Loucy (cell line): Measurements from ENCODE around the gene TBC1D30.

Experiments used
- H2AFZ ChIP-seq: fragments of 200-600 bp; sonication (generic); 2 replicates; pipeline ENCODE4 v1.6.0; 2016; ENCODE audit warnings: antibody characterized with exemption, mild to moderate bottlenecking, low read length, moderate library complexity
- H3F3A ChIP-seq: fragments of 200-600 bp; 2 replicates; pipeline ENCODE4 v1.6.0; 2016; ENCODE audit warnings: antibody characterized with exemption, low read depth, mild to moderate bottlenecking
- H3K27me3 ChIP-seq: fragments of 200-600 bp; sonication (generic); 2 replicates; pipeline ENCODE4 v1.6.1; 2014; ENCODE audit warnings: low read length, mild to moderate bottlenecking; ENCODE audit not compliant: insufficient read depth, poor library complexity, severe bottlenecking
- H3K36me3 ChIP-seq: fragments of 200-600 bp; sonication (generic); 2 replicates; pipeline ENCODE4 v1.6.1; 2016; ENCODE audit warnings: low read length; ENCODE audit not compliant: insufficient read depth
- H3K4me1 ChIP-seq: fragments of 200-600 bp; sonication (generic); 2 replicates; pipeline ENCODE4 v1.5.1; 2014; ENCODE audit warnings: low read length, mild to moderate bottlenecking; ENCODE audit not compliant: insufficient read depth, poor library complexity, severe bottlenecking
- H3K4me2 ChIP-seq: fragments of 200-600 bp; sonication (generic); 2 replicates; pipeline ENCODE4 v1.6.0; 2014; ENCODE audit warnings: antibody characterized with exemption, low read length, low read depth, mild to moderate bottlenecking; ENCODE audit not compliant: poor library complexity, severe bottlenecking
- H3K4me3 ChIP-seq: fragments of 200-600 bp; sonication (generic); 2 replicates; pipeline ENCODE4 v1.5.1; 2014; ENCODE audit warnings: low read length, mild to moderate bottlenecking, mixed read lengths; ENCODE audit not compliant: poor library complexity, severe bottlenecking
- H3K79me2 ChIP-seq: fragments of 200-600 bp; sonication (generic); 2 replicates; pipeline ENCODE4 v1.6.1; 2014; ENCODE audit warnings: low read length; ENCODE audit not compliant: insufficient read depth
- H3K9ac ChIP-seq: fragments of 200-600 bp; sonication (generic); 2 replicates; pipeline ENCODE4 v1.6.0; 2014; ENCODE audit warnings: mild to moderate bottlenecking, low read depth, low read length, moderate library complexity; ENCODE audit not compliant: poor library complexity, severe bottlenecking
- H3K9me2 ChIP-seq: fragments of 200-600 bp; sonication (generic); replicated peaks from 2 replicates; pipeline ENCODE4 v1.6.1; 2016; ENCODE audit warnings: low read depth, low read length, mixed read lengths
- H3K9me3 ChIP-seq: fragments of 200-600 bp; sonication (generic); 2 replicates; pipeline ENCODE4 v1.6.1; 2014; ENCODE audit warnings: mild to moderate bottlenecking, antibody characterized with exemption, low read length, low read depth; ENCODE audit not compliant: insufficient read depth
- H4K20me1 ChIP-seq: fragments of 200-600 bp; sonication (generic); 2 replicates; pipeline ENCODE4 v1.6.0; 2014; ENCODE audit warnings: antibody characterized with exemption, low read length, mild to moderate bottlenecking; ENCODE audit not compliant: insufficient read depth, poor library complexity, severe bottlenecking
- CTCF ChIP-seq: fragments of 200-600 bp; sonication (generic); conservative IDR thresholded peaks from 2 replicates; pipeline ENCODE4 v1.5.1; 2014; ENCODE audit warnings: mild to moderate bottlenecking, antibody characterized with exemption, low read length
- EZH2phosphoT487 ChIP-seq: fragments of 200-600 bp; IDR thresholded peaks from 2 replicates; pipeline ENCODE4 v1.6.1; 2018; ENCODE audit warnings: antibody characterized with exemption, mild to moderate bottlenecking, moderate library complexity, borderline replicate concordance

The TBC1D30 gene

GRCh38 chr12:64821116-64821630 lies 3.3 kb upstream of the TBC1D30 start:
- no peaks in the 10 kb centered on the region for H3K27me3 ChIP-seq
- no peak overlapping the region for H3K4me2 ChIP-seq
- no peaks in the 10 kb centered on the region for H3K9me2 ChIP-seq

GRCh38 chr12:64824130-64824499 lies 332 bp upstream of the TBC1D30 start:
- Histone ChIP-seq H3K9me2 (no peaks in the 10 kb centered on the region), H3K4me3 (no peak overlapping the region), H4K20me1 (no peaks in the 10 kb centered on the region), H2AFZ (no peak overlapping the region), H3K4me2 (no peak overlapping the region), H3K9me3 (no peaks in the 10 kb centered on the region), H3K4me1 (no peaks in the 10 kb centered on the region), H3K27me3 (no peaks in the 10 kb centered on the region), H3K9ac (no peak overlapping the region), H3K36me3 (no peaks in the 10 kb centered on the region), H3K79me2 (no peaks in the 10 kb centered on the region), H3F3A (no peaks in the 10 kb centered on the region)
- TF ChIP-seq CTCF: no peak
- TF ChIP-seq EZH2phosphoT487: no peak

More at GRCh38 chr12:64821116-64821630, 3.3 kb upstream of the TBC1D30 start:
- H3K4me3 ChIP-seq: no peak overlapping the region
- TF ChIP-seq CTCF (no peak), EZH2phosphoT487 (no peak)
- H3K9ac ChIP-seq: no peak overlapping the region
- no peaks in the 10 kb centered on the region for H4K20me1 ChIP-seq
- no peaks in the 10 kb centered on the region for H3K79me2 ChIP-seq
- H3K4me1 ChIP-seq: no peaks in the 10 kb centered on the region
- H2AFZ ChIP-seq: no peak overlapping the region
- no peaks in the 10 kb centered on the region for H3K9me3 ChIP-seq
- H3K36me3 ChIP-seq: no peaks in the 10 kb centered on the region
- no peaks in the 10 kb centered on the region for H3F3A ChIP-seq

GRCh38 chr12:64825143-64826021 lies 935 bp downstream of the TBC1D30 start:
- H3K36me3 ChIP-seq: no peaks in the 10 kb centered on the region
- H3K9ac ChIP-seq: no peak overlapping the region
- no peak overlapping the region for H3K4me3 ChIP-seq
- no peaks in the 10 kb centered on the region for H3K9me3 ChIP-seq
- H3K79me2 ChIP-seq: no peaks in the 10 kb centered on the region
- H4K20me1 ChIP-seq: no peaks in the 10 kb centered on the region
- no peaks in the 10 kb centered on the region for H3K27me3 ChIP-seq
- H3K4me2 ChIP-seq: no peak overlapping the region
- H3K4me1 ChIP-seq: no peaks in the 10 kb centered on the region
- no peaks in the 10 kb centered on the region for H3F3A ChIP-seq
- no peak overlapping the region for H2AFZ ChIP-seq
- H3K9me2 ChIP-seq: no peaks in the 10 kb centered on the region
- no peak for TF ChIP-seq CTCF
- TF ChIP-seq EZH2phosphoT487: no peak
